ENCODE data around the gene PLEKHA8.

Gene PLEKHA8

DNA sequence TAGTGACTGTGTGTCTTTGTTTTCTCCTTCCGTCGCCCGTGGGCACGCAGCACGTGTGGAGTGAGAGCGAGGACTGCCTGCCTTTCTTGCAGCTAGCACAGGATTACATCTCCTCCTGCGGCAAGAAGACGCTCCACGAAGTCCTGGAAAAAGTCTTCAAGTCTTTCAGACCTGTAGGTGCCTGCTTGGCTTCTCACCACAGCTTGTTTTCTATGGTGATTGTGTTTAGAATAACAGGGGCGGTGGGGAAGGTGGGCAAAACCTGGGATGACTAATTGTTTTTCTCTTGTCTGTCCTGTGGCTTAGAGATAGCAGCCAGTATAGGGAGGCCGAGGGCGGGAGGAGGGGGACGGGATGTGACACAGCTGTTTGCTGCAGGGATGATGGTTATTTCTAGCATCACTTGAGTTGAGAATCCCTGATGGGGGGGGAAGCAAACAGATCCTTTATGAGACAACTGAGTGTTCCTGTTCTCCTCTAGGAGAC, 118.0 kb downstream of the PLEKHA8 start:
- DNase-seq (ENCODE audit: low spot score), result no peak

DNA sequence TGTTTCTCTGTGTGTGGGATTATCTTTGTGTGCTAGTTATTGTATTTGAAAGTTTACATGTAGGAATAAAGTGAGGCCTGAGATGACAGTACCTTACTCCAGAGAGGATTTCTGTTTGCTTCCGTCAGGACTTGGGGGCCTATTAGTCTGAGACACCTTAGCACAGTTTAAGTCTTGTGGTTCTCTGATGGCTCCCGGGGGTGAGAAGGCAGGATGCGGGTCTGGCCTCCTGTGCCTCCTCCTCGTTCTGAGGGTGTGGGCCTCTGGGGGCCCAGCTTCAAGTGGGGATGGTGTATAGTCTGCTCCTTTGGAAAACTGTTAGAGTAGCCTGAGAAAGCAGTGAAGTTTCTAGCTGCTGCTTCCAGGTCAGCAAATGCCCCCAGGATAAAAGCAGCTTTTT, 119.0 kb downstream of the PLEKHA8 start:
- DNase-seq (ENCODE audit: low spot score), result no peak

DNA sequence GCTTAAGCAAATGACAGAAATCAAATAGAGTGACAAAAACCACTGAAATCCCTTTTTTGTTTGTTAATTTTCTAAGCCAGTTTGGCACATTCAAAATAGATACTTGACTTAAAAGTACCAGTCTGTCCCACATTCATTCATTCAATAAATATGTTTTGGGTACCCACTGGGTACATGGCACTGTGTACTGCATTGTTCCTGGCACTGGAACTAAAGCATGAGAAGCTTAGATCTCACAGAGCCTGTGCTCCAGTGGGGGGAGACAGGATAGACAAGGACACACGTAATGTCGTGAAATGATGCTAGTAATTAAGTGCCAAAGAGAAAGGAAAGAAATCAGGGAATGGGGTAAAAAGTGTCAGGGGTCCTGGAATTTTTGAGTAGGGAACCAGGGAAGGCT, 119.6 kb downstream of the PLEKHA8 start:
- DNase-seq (ENCODE audit: low spot score), result no peak

DNA sequence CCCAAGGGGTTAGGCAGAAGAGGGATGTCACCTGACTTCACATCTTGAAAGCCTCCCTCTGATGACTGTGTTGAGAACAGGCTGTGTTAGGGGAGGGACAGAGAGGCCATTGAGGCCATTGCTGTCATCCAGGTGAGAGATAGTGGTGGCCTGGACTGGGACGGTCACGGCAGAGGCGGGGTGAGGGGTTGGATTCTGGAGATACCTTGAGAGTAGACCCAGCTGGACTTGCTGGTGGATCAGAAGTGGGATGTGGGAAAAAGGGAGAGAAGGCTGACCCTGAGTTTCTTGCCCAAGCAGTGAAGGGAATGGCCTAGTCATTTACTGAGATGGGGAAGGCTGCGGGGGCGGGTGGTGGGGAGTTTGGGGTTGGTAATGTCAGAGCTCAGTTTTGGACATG, 120.2 kb downstream of the PLEKHA8 start:
- DNase-seq (ENCODE audit: low spot score), result no peak

DNA sequence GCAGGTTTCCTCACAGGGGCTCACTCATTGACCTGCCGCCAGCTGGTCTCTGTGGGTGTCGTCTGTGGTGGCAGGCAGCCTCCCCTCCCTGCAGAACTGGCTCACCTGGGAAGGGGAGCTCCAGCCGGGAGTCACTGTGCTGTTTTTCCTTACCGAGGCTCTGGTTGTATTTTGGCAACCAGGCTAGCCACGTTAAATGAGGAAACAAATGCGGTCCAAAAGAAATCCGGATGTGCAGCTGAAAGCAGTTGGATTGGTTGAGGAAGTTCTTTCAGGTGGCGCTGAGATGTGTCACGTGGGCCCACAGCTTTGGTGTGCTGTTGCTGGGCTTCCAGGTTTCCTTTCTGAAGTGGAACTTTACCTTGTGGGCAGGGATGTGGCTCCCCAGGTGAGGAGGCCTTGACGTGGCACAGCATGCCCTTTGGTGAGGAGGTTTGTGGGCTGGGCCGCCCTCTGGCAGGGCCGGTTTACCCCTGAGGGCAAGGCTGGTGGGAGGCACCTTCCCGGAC, 120.8 kb downstream of the PLEKHA8 start:
- DNase-seq (ENCODE audit: low spot score), result no peak

DNA sequence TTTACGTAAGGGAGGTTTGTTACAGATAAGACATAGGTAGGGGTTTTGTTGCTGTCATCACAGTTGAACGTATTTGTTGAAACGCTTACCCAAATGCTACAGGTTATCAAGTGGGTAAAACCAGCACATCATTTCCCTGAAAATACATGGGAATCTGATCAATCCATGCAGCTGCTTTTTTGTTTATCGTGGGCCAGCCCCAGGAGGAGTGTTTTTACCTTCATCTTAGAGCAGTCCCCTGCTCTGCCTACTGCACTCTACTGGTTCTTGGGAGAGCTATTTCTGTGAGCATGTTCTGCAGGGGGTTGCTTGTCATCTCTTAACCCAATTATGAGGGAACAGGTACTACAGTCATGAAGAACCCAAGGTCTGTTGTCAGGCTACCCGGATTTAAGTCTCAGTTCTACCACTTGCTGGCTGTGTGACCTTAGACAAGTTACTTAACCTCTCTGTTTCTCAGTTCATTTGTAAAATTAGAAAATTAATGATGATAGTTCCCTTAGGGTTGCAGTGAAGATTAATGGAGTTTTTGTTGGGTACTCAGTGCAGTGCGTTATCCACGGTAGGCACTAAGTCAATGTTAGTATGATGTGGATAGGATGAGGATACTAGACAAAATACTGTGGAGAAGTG, 121.5 kb downstream of the PLEKHA8 start:
- DNase-seq (ENCODE audit: low spot score), result no peak

DNA sequence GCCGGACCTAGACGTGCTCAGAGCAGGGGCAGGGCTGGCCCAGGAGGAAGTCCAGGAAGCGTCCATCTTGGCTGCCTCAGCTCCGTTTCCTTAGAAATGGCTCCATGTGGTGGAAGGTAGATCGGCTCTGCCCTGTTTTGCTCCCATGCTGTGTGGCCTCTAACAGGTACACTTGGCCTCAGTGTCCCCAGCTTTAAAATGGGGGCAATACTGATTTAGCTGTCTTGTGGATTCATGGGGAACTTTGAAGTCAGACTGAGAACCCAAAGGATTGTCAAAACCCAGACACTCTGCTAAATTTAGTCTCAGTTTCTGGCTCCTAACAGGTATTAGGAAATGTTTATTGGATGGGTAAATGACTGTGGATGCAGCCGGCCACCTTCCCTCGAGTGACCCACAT, 122.5 kb downstream of the PLEKHA8 start:
- DNase-seq (ENCODE audit: low spot score), result no peak

DNA sequence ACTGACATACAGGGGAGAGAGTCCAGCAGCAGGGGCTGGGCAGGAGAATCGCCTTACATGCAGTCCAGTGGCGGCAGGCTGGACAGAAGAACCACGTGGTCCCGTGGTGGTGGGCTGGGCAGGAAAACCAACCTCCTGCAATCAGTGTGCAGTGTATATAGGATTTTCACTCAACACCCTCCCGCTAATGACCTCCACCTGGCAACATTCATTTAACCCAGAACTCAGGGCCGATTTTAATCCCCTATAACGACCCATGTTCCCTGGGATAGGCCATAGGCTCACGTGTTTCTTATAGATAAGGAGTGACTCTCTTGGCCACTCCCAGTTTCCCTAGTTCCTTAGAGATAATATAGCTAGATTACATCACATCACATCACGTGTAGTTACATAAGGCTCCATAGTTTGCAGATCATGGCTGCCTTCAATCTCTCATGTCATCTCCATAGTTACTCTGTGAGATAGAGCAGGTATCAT, 125.9 kb downstream of the PLEKHA8 start:
- DNase-seq (ENCODE audit: low spot score), result no peak

DNA sequence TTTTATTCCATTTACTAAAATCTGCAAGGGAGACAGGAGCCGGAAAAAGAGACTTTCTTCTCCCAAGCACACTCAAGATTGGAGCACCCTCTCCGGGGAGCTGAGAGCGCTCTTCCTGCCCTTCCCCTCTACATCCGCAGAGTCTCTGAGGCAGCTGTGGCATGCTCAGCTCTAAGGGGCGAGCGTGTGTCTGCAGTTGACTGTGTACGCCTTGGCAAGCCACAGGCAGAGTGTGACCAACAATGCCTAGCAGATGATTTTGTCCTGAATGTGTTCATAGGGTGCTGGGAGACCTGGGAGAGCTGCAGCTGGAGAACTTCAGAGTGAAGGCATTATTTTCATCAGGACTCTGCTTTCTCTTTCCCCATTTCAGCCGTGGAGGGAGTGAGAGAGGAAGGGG, 127.3 kb downstream of the PLEKHA8 start:
- DNase-seq (ENCODE audit: low spot score), result no peak

DNA sequence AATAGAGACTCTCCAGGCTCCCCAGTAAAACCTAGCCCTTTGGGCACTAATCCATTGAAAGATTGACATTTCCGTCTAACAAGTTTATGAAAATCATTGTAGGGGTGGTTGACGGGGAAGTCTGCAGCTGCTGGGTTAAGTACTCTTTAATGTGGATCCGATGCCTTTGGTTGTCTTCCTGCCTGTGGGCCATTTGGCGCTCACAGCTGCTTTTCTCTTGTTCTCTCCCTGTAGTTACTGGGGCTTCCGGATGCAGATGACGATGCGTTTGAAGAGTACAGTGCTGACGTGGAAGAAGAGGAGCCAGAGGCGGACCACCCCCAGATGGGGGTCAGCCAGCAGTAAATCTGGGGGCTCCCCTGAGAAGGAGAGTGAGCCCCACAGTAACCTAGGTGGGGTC, 129.0 kb downstream of the PLEKHA8 start:
- no peak for DNase-seq (ENCODE audit: low spot score)

DNA sequence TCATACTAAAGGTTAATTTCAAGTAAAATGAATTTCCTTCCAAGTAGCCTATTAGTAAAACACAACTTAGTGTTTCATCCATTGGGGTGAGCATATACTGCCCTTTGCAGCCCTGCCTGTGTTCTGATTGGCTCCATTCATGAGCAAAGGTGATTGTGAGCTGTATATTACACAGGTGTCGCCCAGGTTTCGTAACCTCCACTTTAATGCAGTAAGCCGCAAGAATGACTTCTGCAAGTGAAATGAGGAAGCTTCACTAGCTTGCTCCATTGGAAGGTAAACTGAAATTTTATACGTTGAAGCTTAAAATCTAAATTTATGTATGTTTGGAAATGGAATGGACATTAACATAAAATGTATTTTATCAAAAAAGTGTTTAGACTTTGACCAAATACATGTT, 131.0 kb downstream of the PLEKHA8 start:
- DNase-seq (ENCODE audit: low spot score), result no peak

DNA sequence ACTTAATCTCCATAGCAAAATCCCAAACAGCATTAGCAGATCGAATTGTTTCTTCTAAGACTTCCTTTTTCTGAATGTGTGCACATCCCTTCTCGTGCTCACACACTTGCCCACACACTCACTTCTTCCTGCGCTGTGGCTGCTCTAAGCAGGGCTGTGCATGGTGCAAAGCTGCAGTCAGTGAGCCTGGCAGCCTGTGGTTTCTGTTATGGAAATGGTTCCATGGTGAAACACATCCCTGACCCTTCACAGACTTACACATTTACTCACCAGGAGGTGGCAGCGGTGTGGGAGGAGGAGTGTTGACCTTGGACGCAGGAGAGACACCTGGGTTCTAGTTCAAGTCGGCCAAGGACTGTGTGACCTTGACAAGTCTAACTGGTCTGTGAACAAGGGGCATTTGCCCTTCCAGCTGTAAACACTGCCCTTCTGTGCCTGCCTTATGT, 131.5 kb downstream of the PLEKHA8 start:
- DNase-seq (ENCODE audit: low spot score), result peak; percentile 48

DNA sequence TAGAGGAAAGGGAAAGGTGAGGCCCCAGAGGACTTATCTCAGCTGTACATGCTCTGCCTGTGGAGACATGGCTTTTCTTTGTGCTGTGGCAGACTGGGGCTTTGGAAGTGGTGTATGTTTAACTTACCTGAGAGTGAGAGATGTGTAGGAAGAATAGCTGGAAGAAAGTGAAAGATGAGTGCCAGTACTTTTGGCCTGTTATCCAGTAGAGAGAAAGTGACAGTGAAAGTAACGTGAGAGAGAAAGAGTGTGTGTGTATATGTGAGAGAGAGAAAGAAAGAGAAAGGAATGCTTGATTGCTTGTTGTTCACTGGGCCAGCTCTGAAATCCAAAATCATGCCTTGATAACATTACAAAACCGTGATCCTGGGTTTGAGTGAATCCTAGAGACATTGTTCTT, 132.1 kb downstream of the PLEKHA8 start:
- DNase-seq (ENCODE audit: low spot score), result no peak

DNA sequence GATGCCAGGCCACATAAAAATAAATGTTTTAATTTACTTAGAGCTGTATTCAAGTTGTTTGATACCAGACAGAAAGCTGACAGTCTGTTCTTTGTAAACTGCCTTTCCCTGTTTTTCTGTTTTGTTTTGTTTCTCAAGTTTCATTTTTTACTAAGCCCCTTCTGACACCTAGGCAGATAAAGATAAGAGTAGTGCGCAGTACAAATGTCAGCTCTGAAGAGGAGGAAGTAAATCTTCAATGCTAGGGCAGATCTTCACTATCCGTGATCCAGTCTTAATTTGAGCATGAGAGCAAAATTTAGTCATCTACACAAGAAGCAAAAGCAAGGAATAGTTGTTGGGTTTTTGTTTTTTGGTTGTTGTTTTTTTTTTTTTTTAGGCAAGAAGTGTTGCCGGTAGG, 133.9 kb downstream of the PLEKHA8 start:
- no peak for DNase-seq (ENCODE audit: low spot score)

DNA sequence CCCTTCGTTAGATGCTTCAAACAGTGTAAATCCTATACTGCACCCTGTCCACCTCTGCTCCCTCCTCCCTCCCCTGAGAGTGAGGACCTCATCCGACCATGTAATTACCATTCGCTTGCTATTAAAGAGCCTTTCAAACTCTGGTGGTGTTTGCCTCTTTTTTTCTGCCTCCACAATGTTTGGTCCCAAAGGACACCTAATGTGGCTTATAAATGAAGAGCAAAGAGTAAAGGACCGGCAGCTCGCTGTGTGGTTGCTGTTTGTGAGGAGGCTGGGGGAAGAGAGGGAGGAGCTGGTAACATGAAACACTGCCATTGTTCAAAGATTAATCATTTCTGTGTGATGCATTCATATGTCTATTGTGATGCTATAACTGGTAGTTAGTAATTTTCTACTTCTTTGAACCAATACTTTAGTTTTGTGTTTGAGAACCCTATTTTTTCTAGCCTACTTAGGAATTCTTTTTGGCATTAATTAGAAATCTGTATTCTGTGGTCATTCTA, 134.5 kb downstream of the PLEKHA8 start:
- no peak for DNase-seq (ENCODE audit: low spot score)

DNA sequence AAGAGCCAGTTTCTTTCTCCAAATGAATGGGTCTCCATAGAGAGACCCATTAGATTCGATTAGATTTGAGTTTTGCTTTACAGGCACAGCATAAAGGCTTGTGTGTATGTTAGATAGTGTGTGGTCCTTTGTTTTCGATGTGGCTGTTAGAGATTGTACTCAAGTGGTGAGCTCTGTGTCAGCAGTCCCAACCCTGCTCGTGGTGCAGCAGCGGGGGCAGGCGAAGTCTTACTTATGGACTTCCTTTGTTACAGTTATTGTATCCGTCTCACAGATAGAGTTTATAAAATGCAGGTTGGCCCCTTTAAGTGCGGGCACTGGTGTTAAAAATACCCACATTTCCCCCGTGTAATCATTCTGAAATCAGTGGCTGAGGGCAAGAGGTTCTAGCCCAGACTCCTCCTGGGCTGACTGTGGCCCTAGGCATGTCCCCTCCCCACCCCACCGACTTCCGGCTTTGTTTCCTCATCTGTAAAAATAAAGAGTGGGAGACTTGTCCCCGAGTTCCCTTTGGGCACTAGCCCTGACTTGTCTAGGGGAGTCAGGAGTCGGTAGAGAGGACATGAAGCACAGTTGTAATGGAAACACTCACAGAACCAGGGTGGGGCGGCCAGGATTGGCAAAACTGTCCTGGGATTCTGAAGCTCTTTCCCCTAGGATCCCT, 135.2 kb downstream of the PLEKHA8 start:
- no peak for DNase-seq (ENCODE audit: low spot score)

DNA sequence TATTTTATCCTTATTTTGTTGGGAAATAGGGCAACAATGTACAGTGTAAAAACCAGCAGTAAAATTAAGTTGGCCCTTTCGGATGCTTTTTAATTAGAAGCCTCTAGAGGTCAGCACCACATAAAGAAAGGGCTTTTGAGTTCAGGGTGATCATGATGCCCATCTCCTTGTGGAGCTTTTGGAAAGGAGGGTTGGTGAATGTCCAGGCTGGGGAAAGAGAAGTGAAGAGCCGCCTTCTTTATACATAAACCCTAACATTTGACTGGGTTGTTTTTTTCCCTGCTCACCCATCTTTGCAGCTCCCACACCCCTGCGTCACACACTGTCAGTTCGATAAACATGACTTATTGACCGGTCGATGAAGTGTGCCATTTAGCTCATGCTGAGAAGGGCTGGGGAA, 136.4 kb downstream of the PLEKHA8 start:
- peak; percentile 57 for DNase-seq (ENCODE audit: low spot score)

DNA sequence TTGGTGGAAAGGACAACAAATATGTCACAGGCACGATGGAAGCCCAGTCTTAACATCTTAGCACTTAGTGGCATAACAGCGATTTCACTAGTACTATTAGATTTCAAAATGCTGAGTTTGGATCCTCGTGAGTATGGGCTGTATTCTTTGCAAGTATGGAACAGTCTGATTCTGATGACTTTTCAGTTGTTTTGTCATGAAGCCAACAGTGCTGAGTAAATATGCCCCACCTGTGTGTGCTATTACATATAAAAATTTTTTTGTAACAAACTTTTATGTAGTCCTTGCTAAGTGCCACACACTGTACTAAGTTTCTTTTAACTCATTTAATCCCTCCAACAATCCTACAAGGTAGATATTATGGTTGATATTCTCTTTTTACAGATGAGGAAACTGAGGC, 137.4 kb downstream of the PLEKHA8 start:
- no peak for DNase-seq (ENCODE audit: low spot score)

DNA sequence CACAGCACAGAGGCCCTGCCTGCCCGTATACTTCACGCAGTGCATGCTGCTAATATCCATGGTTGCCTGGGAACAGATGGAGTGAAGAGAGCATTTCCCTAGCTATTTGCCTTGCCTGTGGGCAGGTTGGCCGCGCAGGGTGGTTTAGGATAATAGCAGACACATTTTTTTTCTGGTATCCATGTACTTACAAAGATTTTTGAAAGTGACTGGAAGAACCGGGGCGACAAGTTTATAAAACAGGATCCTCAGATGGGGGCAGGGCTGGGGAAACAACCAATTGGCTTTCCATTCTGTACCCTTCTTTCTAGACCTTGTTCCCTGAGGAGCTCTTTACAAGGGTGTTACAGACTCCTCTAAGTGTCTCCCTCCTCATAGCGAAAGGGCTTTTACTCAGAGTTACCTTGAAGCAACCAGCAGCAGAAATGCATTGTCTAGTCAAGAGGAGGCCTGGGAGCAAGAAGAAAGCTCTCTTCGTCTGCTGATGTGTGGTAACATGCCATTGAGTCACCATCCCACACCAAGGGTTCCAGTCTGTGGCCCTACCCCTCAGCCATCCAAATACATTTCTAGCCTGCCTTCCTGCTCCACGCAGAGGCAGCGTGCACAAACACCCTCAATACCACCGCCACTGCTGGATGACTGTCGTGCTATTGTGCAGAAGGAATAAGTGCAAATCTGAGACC, 138.1 kb downstream of the PLEKHA8 start:
- DNase-seq (ENCODE audit: low spot score), result no peak

DNA sequence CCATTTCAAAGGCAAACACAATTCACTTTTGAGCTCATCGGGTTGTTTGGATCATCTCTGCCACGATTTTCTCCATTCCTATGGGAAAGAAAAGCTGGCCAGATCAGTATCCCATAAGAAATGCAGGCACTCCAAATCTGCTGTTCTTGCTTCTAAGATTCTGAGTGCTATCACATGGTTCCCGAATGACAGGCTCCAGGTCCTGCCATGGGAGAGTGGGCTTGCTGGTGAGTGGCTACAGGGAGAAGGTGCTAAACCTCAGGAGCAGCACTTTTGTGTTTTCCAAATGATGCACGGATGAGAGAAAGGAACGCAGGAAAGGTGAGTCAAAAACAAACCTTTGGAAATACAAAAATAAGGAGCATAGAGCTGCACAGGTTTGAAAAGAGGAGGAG, 138.6 kb downstream of the PLEKHA8 start:
- no peak for DNase-seq (ENCODE audit: low spot score)

DNA sequence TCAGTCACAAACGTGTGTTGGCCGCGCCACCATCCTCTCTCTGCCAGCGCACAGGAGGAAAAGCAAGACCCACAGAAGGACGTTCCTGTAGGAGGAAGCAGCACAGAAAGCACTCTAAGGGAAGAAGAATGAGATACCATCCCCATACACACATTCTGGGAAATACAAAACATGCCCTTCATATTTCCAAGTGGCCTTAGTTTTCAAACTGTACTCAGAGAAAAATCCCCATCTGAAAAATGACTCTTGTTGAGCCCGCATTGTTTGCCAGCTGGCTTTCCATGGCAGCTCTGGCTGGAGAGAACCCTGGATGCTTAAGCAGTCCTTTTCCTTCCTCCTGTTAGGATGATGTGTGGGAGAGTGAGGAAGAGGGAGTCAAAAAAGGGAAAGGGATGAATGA, 139.7 kb downstream of the PLEKHA8 start:
- DNase-seq (ENCODE audit: low spot score), result no peak

DNA sequence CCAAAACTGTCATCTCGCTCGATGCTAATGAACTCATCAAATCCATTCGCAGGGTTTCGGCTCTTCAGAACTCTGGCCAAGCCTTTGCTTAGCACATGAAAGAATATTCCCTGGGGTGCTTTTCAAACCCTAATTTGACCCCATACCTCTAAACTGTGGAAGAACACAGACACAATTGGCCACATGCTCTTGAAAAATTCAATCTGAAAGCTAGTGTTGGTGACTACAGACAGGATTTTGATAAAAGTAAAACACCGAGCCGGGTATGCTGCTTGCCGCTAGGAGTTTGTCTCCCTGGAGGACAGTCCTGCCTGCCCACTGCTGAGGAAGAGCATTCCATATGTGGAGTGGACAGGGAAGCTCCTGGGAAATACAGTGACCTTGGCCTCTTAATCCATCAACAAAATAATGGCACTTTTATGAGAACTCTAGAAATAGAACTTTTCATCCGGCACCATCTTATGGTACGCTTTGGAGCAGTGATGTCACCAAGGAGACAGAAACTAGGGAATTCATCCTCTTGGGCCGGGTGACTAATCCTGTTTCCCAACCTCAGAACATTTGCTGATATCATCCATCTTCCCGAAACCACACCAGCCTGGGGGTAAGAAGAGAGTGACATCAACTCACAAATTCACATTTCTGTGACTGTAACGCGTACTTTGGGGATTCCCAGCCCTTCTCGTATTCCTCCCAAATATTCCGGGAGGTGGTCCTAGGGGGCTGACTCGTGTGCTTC, 140.8 kb downstream of the PLEKHA8 start:
- DNase-seq (ENCODE audit: low spot score), result no peak
